ENCODE measurements around the gene HNRNPA1. TPM values are rescaled to one million over a fixed set of nuclear protein-coding genes. Genes with fewer than 3 reads are reported as not detected.

HNRNPA1 gene
- total and polyA plus RNA-seq, 9 of the 15 experiments (the other 6 are each of a cell fraction or from before 2014, with no cell fraction given), result 1,166 to 2,703 (median 1,815) TPM

- TF ChIP-seq ZNF764 (CRISPR knock-in tag; IDR thresholded peaks at IDR 0.05; ENCODE audit: low read depth) (no peak), ARID1B (IDR thresholded peaks at IDR 0.05) (peak; percentile 22; the same call in 1 of the 2 replicates), ZNF512 (tag; IDR thresholded peaks at IDR 0.05) (no peak), CHD2 (IDR thresholded peaks at IDR 0.05; ENCODE audit: low read depth, low read length) (peak; percentile 88), ELF2 (CRISPR knock-in tag; IDR thresholded peaks at IDR 0.05) (no peak), MYBL2 (IDR thresholded peaks at IDR 0.05; ENCODE audit: low read depth) (no peak), MYBL2 (CRISPR knock-in tag; IDR thresholded peaks at IDR 0.05; ENCODE audit: borderline replicate concordance) (no peak), PURB (CRISPR knock-in tag; IDR thresholded peaks at IDR 0.05; ENCODE audit: low read depth) (no peak), KLF1 (tag; IDR thresholded peaks at IDR 0.05) (peak; percentile 84; the same call in 1 of the 2 replicates), MIER1 (IDR thresholded peaks at IDR 0.05; ENCODE audit: low read depth) (no peak), SAP30 (IDR thresholded peaks at IDR 0.05; ENCODE audit: borderline replicate concordance, insufficient read depth, low read depth, low read length, poor library complexity, severe bottlenecking) (peak; percentile 39), CBX2 (IDR thresholded peaks at IDR 0.05; ENCODE audit: insufficient read depth, low read length, poor library complexity, severe bottlenecking) (no peak), NR3C1 (CRISPR knock-in tag; IDR thresholded peaks at IDR 0.05) (no peak), SRSF7 (optimal IDR thresholded peaks at IDR 0.05; ENCODE audit: low read depth, low read length) (no peak), SUPT5H (IDR thresholded peaks at IDR 0.05) (peak; percentile 100), ZBTB2 (IDR thresholded peaks at IDR 0.05) (peak; percentile 96), HNRNPLL (IDR thresholded peaks at IDR 0.05; ENCODE audit: low read depth, low read length, poor library complexity, severe bottlenecking) (no peak), GATAD2B (IDR thresholded peaks at IDR 0.05; ENCODE audit: borderline replicate concordance) (no peak)
- TF ChIP-seq, protein P1, sequence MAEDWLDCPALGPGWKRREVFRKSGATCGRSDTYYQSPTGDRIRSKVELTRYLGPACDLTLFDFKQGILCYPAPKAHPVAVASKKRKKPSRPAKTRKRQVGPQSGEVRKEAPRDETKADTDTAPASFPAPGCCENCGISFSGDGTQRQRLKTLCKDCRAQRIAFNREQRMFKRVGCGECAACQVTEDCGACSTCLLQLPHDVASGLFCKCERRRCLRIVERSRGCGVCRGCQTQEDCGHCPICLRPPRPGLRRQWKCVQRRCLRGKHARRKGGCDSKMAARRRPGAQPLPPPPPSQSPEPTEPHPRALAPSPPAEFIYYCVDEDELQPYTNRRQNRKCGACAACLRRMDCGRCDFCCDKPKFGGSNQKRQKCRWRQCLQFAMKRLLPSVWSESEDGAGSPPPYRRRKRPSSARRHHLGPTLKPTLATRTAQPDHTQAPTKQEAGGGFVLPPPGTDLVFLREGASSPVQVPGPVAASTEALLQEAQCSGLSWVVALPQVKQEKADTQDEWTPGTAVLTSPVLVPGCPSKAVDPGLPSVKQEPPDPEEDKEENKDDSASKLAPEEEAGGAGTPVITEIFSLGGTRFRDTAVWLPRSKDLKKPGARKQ (CRISPR knock-in tag; IDR thresholded peaks at IDR 0.05), result no peak
- TF ChIP-seq, protein P2, sequence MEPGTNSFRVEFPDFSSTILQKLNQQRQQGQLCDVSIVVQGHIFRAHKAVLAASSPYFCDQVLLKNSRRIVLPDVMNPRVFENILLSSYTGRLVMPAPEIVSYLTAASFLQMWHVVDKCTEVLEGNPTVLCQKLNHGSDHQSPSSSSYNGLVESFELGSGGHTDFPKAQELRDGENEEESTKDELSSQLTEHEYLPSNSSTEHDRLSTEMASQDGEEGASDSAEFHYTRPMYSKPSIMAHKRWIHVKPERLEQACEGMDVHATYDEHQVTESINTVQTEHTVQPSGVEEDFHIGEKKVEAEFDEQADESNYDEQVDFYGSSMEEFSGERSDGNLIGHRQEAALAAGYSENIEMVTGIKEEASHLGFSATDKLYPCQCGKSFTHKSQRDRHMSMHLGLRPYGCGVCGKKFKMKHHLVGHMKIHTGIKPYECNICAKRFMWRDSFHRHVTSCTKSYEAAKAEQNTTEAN (CRISPR knock-in tag; IDR thresholded peaks at IDR 0.05), result no peak
- TF ChIP-seq, protein P3, sequence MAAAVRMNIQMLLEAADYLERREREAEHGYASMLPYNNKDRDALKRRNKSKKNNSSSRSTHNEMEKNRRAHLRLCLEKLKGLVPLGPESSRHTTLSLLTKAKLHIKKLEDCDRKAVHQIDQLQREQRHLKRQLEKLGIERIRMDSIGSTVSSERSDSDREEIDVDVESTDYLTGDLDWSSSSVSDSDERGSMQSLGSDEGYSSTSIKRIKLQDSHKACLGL (CRISPR knock-in tag; IDR thresholded peaks at IDR 0.05; ENCODE audit: borderline replicate concordance, poor library complexity, severe bottlenecking), result no peak
Observed at GRCh38 chr12:54280468-54281260, at the start of gene HNRNPA1 (continued).

Data from K562 (cell line).